Measurements from ENCODE around the gene RPL27A.

GRCh38 chr11:8719721-8720120 is 37.1 kb downstream of the RPL27A start:
- TF ChIP-seq POLR2A (IDR thresholded peaks at IDR 0.05) (no peak), EP300 (IDR thresholded peaks at IDR 0.05) (no peak)
- TF ChIP-seq, protein P1, sequence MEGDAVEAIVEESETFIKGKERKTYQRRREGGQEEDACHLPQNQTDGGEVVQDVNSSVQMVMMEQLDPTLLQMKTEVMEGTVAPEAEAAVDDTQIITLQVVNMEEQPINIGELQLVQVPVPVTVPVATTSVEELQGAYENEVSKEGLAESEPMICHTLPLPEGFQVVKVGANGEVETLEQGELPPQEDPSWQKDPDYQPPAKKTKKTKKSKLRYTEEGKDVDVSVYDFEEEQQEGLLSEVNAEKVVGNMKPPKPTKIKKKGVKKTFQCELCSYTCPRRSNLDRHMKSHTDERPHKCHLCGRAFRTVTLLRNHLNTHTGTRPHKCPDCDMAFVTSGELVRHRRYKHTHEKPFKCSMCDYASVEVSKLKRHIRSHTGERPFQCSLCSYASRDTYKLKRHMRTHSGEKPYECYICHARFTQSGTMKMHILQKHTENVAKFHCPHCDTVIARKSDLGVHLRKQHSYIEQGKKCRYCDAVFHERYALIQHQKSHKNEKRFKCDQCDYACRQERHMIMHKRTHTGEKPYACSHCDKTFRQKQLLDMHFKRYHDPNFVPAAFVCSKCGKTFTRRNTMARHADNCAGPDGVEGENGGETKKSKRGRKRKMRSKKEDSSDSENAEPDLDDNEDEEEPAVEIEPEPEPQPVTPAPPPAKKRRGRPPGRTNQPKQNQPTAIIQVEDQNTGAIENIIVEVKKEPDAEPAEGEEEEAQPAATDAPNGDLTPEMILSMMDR (IDR thresholded peaks at IDR 0.05): no peak
